Thoracic aorta (tissue), 2 donors: Measurements from ENCODE around the gene TTLL7. TPM values are rescaled to one million over a fixed set of nuclear protein-coding genes. Genes with fewer than 3 reads are reported as not detected.

Experiments
- ATAC-seq: fragments of 150-250 bp; one replicate; pipeline ENCODE4 v1.8.0; 2017; ENCODE audit warnings: low read depth; ENCODE audit not compliant: insufficient number of reproducible peaks, low FRiP score
- DNase-seq: peaks from one replicate; pipeline ENCODE4 v3.0.0-alpha.2; 2020; ENCODE audit warnings: low spot score
- H3K27ac ChIP-seq, 2 donors: fragments of 200-600 bp; sonication (generic); 1 replicate in 1 of 2; 2 replicates in 1 of 2; pipeline ENCODE4 v1.5.1; 2016; ENCODE audit warnings: mild to moderate bottlenecking in 2 of 2, moderate library complexity in 2 of 2
- H3K27me3 ChIP-seq: fragments of 200-600 bp; sonication (generic); replicated peaks from 2 replicates; pipeline ENCODE4 v1.6.0; 2016; ENCODE audit warnings: mild to moderate bottlenecking; ENCODE audit not compliant: insufficient read depth
- H3K36me3 ChIP-seq: fragments of 200-600 bp; sonication (generic); one replicate; pipeline ENCODE4 v1.5.1; 2016
- H3K4me1 ChIP-seq, 2 donors: fragments of 200-600 bp; sonication (generic); 1 replicate in 1 of 2; 2 replicates in 1 of 2; pipeline versions ENCODE4 v1.5.1 to v1.6.0; 2016; ENCODE audit warnings: low read depth in 2 of 2, mild to moderate bottlenecking in 1 of 2; ENCODE audit not compliant: control insufficient read depth in 1 of 2
- H3K4me3 ChIP-seq: fragments of 200-600 bp; sonication (generic); 2 replicates; pipeline ENCODE4 v1.5.1; 2016; ENCODE audit warnings: mild to moderate bottlenecking
- H3K9me3 ChIP-seq: fragments of 200-600 bp; sonication (generic); 2 replicates; pipeline ENCODE4 v1.5.1; 2016
- CTCF ChIP-seq: fragments of 200-600 bp; sonication (generic); IDR thresholded peaks from one replicate; pipeline ENCODE4 v1.5.1; 2019; ENCODE audit warnings: antibody characterized with exemption
- total RNA-seq, 2 donors: library from RNA; depleted of rRNA; stranded (reverse); fragments of >200 nt; gene quantifications; one replicate each; pipeline versions ENCODE4 v1.1.0 to v1.2.3, GENCODE V29; 2016

TTLL7 gene
- total RNA-seq, 2 donors from 2014 or later = 66.1 to 71.4 TPM

DNA sequence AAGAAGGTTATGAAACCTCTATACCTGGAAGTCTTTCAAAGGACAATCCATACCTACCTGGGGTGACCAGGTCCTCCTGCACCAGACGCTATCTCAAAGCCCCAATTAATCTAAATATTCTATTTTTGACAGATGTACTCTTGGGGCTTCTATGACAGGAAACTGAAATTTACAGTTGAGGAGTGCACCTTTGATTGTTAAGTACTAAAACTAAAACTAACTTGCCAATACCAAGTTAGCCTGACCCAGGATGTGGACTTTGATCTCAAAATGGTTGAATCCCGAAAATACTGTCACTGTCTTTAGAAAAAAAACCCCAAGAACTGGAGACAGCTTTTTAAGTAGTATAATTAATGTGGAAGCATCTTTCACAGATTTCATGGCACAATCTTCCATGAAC is 162.4 kb downstream of the TTLL7 start:
- no peaks in the 10 kb centered on the region for H3K36me3 ChIP-seq
- H3K27ac ChIP-seq = no peak overlapping the region
- no peak for DNase-seq
- H3K4me3 ChIP-seq = no peak overlapping the region
- no peaks in the 10 kb centered on the region for H3K27me3 ChIP-seq
- no peak for ATAC-seq
- H3K9me3 ChIP-seq = no peaks in the 10 kb centered on the region
- TF ChIP-seq CTCF = no peak
- H3K4me1 ChIP-seq = no peaks in the 10 kb centered on the region

DNA sequence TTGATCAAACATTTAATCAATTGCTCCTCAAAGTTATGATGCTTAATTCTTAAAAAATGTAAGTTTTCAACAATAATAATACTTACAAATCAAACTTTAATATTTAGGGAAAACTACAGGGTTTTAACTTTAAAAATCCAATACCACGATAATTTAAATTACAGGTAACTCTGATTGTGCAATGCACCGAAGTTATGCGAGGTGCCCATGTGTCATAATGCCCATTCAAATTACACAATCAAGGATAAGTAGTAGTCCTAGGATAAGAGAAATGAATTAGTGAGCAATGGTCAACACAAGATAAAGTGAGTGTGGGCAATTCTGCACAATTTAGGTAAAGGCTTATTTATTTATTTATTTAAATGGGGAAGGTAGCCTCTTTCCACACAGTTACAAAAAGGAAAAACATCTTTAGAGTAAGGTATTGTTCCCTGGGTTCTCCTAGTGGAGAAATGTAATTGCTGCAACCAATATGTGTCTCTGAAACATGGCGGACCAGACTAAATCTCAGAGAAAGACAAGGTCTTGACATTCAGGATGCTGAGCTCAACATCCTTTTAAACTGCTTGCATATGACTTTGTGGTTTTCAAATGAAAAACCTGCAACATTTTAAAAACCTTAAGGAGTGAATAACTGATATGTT is 164.2 kb downstream of the TTLL7 start:
- no peak for DNase-seq
- Histone ChIP-seq H3K27me3 (no peaks in the 10 kb centered on the region), H3K9me3 (no peaks in the 10 kb centered on the region), H3K27ac (no peak overlapping the region), H3K4me1 (no peaks in the 10 kb centered on the region), H3K36me3 (no peaks in the 10 kb centered on the region), H3K4me3 (no peak overlapping the region)
- ATAC-seq = no peak
- no peak for TF ChIP-seq CTCF

DNA sequence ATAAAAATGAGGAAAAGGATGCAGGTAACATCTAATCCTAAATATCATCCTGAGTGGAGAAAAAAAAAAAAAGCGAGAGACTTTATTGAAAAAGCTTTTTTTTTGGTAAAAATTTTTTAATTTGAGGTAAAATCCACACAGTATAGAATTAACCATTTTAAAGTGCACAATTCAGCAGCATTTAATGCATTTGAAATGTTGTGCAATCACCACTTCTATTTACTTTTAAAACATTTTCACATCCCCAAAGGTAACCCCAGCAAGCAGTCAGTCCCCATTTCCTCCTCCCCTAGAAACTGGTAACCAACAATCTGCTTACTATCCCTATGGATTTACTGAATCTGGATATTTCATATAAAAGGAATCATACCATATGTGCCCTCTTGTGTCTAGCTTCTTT is 166.7 kb downstream of the TTLL7 start:
- Histone ChIP-seq H3K27ac (no peak overlapping the region), H3K4me1 (no peaks in the 10 kb centered on the region), H3K27me3 (no peaks in the 10 kb centered on the region), H3K4me3 (no peak overlapping the region), H3K9me3 (no peaks in the 10 kb centered on the region), H3K36me3 (no peaks in the 10 kb centered on the region)
- TF ChIP-seq CTCF = no peak
- no peak for ATAC-seq
- DNase-seq = no peak

DNA sequence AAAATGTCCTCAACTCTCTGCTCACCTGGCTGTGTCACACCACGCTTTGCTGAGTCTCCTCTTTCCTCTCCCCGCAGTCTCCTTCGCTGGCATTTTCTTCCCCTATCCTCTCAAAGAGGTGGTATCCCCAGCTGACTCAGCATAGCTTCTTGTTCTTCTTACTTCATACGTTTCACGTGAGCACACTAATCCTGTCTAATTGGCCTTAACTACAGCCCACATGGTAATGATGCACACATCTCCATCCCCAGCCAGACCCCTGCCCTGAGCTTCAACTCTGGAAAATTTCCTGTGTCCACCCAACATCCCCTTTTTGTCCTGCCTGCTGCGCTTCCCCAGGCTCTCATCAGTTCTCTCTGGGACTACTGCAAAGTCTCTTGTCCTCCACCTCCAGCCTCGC is 169.8 kb downstream of the TTLL7 start:
- no peaks in the 10 kb centered on the region for H3K27me3 ChIP-seq
- H3K4me3 ChIP-seq = no peak overlapping the region
- H3K36me3 ChIP-seq = no peaks in the 10 kb centered on the region
- DNase-seq (no peak), ATAC-seq (no peak)
- H3K9me3 ChIP-seq = no peaks in the 10 kb centered on the region
- no peak for TF ChIP-seq CTCF
- H3K4me1 ChIP-seq = no peaks in the 10 kb centered on the region
- no peak overlapping the region for H3K27ac ChIP-seq

- no peak for ATAC-seq
- no peak for DNase-seq
- H3K4me3 ChIP-seq = no peak overlapping the region
- H3K4me1 ChIP-seq = no peaks in the 10 kb centered on the region
- H3K36me3 ChIP-seq = no peaks in the 10 kb centered on the region
- no peak overlapping the region for H3K27ac ChIP-seq
- TF ChIP-seq CTCF = no peak
- H3K9me3 ChIP-seq = no peaks in the 10 kb centered on the region
- no peaks in the 10 kb centered on the region for H3K27me3 ChIP-seq
Observed at GRCh38 chr1:83828456-83828855, 170.5 kb downstream of the TTLL7 start.
